HG02678 (cell line): Measurements from ENCODE around the gene ATP1A2.
"Not testable (repeated sequence)": the region's sequence is repeated elsewhere in the genome, so short reads cannot be mapped to it uniquely, and the experiment has no call there.

Experiments
- ATAC-seq: cut with Tn5 transposase; IDR thresholded peaks from one replicate; pipeline ENCODE4 v1.9.1; 2021; ENCODE audit warnings: mild to moderate bottlenecking, moderate library complexity; ENCODE audit not compliant: unreplicated experiment

The ATP1A2 gene

DNA sequence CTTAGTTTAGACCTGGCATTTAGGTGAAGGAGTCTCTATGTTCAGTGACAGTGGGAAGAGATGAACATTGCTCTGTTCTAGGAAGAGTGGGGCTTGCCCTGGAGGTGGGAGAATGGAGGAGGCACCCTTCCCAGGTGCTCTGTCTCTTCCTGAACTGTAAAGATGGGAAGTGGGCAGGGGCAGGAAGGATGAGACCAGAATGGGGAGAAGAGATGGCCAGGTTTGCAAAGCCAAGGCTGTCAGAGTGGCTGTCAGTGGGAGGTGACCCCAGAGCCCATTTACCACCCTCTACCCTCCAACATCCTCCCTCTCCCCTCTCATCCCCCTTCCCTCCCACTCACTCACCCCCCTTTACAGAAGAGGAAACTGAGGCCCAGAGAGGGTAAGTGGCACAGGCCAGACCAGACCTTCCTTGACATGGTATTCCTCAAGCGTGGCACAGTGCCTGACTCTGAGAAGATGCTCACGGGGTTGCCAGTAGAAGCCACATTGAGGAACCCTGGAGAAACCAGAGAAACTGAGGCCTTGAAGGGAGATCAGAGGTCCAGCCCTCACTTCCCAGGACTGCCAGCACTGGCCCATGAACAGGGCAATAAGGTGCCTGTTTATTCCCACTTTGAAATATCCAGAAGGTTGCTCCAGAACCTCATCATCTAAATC is 15.7 kb upstream of the ATP1A2 start:
- ATAC-seq: no peak

DNA sequence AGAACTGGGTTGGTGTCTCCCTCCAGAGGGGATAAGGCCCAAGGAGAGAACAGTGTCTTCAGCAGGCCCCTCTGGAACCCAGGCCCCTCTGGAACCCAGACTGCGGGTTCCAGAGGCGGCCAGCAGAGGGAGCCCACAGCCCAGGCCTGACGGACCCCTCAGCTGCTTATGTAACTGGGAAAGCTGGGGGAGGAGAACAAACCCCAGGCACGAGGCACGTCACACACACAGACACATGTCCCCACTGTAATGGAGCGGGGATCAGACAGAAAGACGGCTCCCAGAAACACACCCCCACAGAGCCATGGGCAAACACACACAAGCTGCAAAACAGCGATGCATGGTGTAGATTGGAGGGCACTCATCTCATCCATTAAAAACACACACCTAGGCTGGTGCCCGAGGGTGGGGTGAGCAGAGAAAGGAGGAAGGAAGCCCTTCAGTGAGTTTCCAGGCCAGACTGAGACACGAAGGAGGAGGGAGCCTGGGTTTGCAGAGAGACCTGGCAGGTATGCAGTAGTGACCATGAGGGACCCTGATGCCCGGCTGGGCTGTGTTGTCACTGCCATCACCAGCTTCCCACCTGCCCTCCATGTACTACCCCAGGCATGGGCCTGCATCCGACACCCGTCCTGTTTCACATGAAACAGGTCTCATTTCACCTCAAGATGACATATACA is 14.4 kb upstream of the ATP1A2 start:
- peak; percentile 27 for ATAC-seq

DNA sequence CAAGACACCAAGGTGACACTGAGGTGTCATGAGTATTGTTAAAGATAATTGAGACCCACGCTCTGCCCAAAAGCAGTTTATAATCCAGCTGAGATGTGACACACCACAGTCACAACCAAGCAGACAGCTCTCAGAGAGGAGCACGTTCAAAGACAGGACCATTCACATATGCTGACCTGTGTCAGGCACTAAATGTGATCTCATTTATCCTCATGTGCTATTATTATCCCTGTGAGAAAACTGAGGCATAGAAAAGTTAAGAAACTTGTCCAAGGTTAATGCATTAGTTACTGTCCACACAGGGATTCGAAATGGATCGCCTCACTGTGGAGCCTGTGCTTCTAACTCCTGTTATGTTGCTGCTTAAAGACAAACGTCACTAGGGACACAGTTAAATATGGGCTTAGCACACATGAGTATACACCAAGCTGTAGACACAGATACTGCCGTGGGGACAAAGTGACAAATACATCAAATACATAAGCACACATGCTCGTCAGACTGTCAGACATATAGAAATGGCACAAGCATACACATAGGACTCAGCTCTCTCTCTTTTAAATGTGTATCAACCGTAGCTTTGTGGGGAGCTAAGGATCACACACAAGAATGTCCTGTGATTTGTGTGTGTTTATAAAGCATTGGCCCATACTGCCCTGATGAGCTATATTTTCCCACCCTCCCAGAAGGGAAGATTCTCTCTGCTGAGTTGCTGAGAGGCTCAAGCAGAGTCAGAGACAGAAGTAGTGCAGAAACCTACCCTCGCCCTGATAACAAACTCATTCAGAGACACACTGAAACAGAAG is 13.6 kb upstream of the ATP1A2 start:
- ATAC-seq: no peak

DNA sequence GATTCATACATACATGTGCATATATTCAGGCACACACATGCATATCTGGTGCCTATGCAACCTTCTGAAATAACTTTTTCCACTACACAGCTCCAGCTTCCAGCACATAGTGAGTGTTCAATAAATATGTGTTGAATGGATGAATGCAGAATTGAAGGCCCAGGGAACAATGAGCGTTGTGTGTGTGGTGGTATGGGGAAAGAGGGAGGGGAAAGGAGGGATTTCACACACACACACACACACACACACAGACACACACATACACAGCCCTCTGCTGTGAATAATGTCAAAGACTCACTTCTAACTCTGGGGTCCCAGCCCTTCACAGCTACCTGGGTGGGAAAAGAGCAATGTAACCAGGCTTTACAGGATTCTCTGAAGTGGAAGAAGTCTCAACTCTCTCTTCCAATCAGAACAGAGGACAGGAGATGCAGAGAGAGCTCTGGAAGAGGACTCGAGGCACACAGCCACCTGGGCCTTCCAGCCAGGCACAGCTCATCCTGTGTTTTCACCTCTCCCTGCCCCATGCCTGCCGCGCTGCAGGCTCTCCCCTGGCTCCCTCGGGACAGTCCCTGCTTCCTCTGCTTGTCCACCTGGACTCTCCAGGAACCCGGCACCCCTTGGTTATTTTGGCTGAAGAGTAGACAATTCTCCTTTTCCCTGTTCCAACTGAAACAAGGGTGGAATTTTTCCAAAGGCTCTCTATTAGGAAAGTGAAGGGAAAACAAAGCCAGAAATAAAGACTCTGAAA is 11.7 kb upstream of the ATP1A2 start:
- ATAC-seq: no peak

DNA sequence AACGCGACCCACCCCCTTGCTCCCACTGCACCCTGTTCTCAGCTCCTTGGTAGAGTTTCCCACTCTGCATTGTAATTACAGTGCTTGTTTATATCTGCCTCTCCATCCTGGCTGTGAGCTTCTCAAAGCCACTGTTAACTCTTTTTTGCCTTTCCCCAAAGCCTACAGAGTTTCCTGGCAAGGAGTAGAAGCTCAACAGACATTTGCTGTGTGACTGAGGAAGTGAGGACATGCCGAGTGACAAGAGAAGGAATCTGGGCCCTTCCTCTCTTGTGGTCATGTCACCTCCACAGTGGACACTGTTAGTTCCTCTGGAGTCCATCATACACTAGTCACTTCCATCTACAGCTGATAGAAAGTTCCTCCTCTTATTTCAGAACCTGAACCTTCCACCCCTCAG is 11.1 kb upstream of the ATP1A2 start:
- ATAC-seq: no peak

DNA sequence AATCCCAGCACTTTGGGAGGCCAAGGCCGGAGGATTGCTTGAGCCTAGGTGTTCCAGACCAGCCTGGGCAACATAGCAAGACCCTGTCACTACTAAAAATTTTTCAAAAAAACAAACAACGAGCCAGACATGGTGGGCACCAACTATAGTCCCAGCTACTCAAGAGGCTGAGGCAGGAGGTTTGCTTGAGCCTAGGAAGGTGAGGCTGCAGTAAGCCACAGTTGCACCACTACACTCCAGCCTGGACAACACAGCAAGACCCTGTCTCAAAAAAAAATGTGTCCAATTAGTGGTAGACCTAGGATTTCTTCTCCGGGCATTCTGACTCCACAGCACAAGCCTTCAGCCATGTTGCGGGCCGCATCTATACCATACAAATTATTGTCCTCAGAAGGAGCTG is 10.4 kb upstream of the ATP1A2 start:
- ATAC-seq: no peak

DNA sequence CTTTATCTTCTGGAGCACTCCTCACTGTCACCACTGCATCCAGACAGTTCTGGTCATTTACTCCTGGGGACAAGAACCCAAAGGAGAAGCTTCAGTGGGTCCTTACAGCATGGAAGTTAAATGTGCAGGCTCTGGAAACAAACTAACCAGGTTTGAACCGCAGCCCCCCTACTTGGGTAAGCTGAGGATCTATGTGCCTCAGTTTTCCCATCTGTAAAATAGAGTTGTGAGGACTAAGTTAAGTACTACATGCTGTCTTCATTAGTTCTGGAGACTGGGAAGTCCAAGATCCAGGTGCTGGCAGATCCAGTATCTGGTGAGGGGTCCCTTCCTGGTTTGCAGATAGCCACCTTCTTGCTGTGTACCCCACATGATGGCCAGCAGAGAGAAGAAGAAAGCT is 8.0 kb upstream of the ATP1A2 start:
- no peak for ATAC-seq

DNA sequence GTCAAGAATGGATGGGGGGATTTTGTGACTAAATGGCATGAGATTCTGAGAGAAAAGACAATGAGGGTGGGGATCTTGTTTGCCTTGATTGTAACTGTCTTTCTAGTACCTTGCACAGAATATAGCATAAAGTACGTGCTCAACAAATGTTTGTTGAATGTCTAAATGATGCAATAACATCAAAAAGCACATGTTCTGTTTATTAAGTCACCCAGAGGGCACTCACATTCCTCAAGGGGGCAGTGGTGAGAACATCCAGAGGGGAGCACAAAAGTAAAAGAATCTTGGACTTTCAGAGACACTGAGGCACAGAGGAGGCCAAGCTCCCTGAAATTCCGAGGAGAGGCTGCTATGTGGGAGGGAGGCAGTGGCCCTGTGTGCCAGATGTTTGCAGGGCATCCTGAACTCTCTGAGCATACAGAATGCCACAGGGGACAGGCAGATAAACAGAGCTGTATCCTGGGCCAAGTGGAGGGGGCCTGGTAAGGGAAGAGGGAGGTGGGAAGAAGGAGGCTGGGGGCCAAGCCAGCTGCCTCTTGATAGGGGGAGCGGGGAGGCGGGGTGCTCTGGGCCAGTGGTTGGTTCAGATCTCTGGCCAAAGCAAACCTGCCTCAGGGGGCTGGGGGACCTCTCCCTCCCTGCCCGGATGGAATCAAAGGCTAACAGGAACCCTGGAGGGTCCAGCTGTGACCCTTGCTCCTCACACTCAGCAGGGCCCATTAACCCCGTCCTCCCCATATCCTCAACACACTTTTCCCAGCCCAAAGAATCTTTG is 6.5 kb upstream of the ATP1A2 start:
- ATAC-seq: no peak

DNA sequence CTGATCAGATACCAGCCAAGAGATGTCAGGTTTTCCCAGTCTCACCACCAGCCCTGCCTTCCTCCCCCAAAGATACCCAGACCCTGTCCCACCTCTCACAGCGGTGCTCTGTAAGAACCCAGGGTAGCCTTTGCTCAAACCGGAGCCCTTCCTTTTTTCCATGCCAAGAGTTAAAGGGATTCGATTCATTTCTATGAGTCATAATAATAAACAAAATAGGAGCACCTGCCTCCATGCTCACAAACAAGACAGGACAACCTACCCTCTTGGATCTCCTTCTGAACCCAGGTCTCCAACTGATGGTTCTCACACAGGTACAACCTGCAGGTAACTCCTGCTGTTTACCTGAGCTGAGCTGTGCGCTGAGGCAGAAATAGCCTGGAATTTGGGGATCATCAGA is 5.9 kb upstream of the ATP1A2 start:
- ATAC-seq: no peak

DNA sequence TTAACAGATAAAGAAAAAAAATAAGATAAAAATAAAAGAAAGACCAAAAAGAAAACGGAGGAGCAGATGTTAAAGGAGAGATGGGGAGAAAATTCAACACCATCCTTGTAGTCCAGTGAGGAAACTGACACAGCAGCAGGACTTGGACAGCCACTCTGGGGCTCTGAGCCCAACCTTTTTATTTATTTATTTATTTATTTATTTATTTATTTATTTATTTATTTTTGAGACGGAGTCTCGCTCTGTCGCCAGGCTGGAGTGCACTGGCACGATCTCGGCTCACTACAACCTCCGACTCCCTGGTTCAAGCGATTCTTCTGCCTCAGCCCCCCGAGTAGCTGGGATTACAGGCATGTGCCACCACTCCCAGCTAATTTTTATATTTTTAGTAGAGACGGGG is 4.1 kb upstream of the ATP1A2 start:
- ATAC-seq: not testable (repeated sequence)

DNA sequence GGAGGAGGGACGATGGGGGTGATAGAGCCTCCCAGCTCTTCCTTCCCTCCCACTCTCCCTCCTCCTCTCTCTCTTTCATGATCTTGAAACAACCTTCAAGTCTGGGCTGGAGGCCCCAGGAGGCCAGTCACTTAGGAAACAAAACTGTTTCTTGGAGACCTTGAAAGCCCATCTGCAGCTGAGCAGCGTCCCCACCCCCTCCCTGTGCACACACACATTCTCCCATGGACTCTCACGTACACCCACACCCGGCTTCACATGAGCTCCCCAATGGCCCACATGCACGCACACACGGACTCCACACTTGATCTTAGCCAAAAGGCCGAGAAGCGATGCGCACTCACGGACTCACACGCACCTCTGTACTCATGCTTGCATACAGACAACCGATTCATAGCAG is 3.2 kb upstream of the ATP1A2 start:
- no peak for ATAC-seq

DNA sequence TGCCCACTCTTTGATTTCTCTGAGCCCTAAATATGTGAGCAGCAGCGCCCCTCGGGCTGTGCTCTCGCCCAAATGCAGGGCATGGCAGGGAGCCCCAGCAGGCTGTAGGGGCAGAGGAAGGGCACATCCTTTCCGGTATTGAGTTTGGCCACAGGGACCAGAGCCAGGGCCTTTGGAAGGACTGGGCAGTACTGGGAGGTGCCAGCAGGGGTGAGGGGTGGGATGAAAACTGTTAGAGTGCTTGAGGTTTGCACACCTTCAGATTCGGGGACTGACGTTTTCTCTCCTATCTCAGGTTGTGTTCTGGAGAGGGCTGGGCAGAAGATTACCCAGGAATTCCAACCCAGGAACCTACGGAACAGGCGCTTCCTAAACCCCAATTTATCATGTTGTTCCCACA is 2.2 kb upstream of the ATP1A2 start:
- ATAC-seq: no peak

DNA sequence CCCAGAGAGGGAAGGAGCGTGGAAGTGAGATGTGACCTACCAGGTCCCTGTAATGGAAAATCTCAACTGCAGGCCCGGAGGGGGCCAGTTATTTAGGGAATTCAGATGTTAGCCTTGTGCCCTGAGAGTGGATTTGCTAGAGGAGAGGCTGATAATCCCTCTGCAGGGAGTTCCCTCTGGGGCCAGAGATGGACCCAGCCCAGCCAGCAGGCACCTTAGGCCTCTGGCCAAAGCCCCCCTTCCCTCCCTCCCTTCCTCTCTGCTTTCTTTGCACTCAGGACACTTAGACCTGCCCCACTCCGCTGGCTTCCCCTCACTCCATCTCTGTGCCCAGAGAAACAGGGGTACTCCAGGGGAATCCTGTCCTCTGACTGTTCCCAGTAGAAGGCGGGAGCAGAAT is 1.5 kb upstream of the ATP1A2 start:
- no peak for ATAC-seq

DNA sequence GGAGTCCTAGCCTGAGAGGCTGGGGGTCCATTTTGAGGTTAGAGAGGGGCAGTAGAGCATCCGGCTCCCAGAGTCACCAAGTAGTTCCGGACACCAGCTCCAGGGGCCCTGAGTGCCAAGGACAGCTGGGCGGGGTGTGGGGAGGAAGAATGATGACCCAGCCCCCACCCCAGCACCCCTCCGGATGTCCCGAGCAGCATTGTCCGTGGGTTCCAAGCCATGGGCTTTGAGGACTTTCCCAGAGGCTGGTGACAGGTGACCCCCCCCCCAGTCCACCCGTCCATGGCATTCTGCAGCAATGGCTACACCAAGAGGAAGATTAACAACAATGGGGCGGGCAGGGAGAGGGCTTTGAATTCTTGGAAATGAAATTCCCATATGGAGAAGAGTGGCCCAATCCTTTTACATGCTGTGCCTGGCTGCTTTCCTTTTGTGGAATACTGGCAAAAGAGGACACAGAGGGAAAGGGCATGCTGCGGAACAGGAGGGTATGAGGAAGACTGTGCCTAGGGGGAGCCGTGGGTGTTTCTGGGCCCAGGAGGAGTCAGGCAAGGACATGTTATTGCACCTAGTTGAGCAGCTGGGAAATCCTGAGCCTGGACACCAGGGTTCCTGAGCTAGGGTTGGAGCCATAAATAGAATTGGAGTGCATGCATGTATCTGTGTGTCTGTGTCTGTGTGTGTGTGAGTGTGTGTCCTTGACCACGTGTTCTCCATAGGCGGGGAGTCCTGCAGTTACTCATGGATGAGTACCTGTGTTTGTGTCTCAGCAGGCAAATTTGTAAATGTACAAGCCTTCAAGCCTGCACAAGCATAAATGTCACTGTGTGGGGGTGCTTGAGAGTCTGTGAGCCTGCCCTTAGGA is 956 bp downstream of the ATP1A2 start:
- ATAC-seq: no peak

DNA sequence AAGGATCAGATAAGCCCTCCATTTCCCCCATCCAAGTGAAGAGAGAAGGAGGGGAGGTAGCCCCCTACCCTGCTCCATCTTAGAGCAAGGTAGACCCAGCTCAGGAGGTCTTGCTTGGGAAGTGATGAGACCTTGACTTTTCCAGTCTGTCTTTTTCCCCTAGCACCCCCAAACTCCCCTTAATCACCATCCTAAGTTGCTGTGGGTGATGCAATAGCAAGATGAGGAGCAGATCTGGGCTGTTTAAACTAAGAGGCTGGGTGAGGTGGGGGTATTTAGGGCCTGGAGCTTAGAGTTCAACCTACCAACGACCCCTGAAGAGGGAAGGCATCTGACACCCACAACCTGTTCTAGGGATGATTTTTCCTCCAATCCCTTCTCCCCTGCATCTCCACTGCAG is 1.7 kb downstream of the ATP1A2 start:
- ATAC-seq: no peak

DNA sequence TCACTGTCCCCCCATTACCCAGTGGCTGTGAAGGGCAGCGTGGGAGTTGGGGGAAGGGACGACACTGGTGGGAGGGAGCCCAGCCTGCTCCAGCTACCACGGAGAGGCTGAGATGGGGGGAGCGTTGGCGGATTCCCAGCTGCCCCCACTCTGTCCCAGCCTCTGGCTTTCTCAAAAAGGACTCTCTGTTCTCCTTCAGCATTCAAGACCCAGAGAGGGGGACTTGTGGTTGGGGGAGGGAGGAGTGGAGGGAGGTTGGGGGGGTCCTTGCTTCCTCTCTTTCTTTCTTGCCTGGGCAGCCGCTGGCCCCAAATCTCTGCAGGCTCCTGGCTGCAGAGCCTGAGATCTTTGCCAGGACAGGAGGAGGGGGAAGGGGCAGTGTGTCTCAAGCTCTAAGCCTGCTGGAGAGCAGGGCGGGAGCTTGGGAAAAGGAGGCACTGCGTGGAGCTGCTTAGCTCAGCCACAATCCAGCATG is 2.2 kb downstream of the ATP1A2 start:
- ATAC-seq: no peak

DNA sequence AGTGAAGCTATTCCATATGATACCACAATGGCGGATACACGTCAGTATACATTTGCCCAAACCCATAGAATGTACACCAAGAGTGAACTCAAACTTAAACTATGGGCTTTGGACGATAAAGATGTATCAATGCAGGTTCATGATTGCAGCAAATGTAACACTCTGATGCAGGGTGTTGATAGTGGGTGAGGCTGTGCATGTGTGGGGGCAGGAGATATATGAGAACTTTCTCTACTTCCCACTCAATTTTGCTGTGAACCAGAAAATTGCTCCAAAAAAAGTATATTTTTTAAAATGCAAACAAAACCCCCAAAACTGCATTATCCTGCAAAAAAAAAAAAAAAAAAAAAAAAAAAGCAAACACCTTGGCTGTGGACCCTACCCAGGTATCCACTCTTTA is 3.4 kb downstream of the ATP1A2 start:
- ATAC-seq: no peak

DNA sequence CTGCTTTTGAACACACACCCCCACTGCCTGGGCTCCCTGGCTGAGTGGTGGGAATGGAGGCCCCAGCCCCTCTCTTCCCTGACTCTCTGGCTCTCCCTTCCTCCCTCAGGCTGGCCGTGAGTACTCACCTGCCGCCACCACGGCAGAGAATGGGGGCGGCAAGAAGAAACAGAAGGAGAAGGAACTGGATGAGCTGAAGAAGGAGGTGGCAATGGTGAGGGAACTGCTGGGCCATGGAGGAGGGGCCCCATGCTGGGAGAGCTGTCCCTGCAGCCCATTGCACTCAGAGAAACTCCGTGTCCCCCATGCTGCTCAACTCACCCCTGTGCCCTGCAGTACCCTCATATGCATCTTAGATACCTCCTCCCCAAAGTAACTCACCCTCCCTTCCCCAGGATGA is 5.2 kb downstream of the ATP1A2 start:
- no peak for ATAC-seq

DNA sequence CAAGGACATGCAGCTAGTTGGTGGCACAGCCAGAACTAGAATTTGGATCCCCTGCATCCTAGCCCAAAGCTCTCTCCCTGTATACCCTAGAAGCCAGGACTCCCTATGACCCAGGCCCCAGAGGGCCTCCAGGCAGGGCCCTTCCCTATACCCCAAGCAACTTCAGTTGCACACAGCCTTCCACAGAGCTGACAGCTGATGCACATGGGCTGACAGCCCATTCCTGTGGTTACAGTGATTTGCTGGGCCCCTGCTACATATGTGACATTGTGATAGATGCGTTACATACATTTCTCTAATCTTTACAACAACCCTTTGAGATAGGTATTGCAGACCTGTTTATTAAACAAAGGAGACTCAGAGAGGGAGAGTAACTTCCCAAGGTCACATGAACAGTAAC is 5.8 kb downstream of the ATP1A2 start:
- no peak for ATAC-seq
